Kidney (tissue), 14 donors: Measurements from ENCODE around the gene KRT38. TPM values are rescaled to one million over a fixed set of nuclear protein-coding genes. Genes with fewer than 3 reads are reported as not detected.
"Not testable (repeated sequence)": the region's sequence is repeated elsewhere in the genome, so short reads cannot be mapped to it uniquely, and the experiment has no call there.

Experiments used
- DNase-seq, 5 donors: peaks; one replicate each; pipeline ENCODE4 v3.0.0-alpha.2; 2013 to 2020
- FAIRE-seq: peaks from 2 replicates; lab custom pipeline; 2012; peaks lifted over from hg19 to GRCh38; lab: Jason Lieb, UNC
- H3K27ac ChIP-seq, 2 donors: one replicate each; pipeline ENCODE4 v1.7.0; 2013; ENCODE audit warnings: low read depth in 2 of 2, low read length in 2 of 2, inconsistent platforms in 1 of 2
- H3K27me3 ChIP-seq: one replicate; pipeline ENCODE4 v1.7.1; 2013; ENCODE audit warnings: low read length, inconsistent platforms; ENCODE audit not compliant: control insufficient read depth, insufficient read depth
- H3K36me3 ChIP-seq, 3 donors: one replicate each; pipeline versions ENCODE4 v1.7.0 to v1.7.1; 2013; ENCODE audit warnings: low read length in 3 of 3, control low read depth in 1 of 3, inconsistent platforms in 1 of 3; ENCODE audit not compliant: insufficient read depth in 3 of 3, control insufficient read depth in 2 of 3
- H3K4me1 ChIP-seq, 3 donors: one replicate each; pipeline versions ENCODE4 v1.7.0 to v1.7.1; 2013; ENCODE audit warnings: low read length in 3 of 3, inconsistent platforms in 1 of 3, low read depth in 1 of 3; ENCODE audit not compliant: control insufficient read depth in 2 of 3, insufficient read depth in 2 of 3
- H3K4me3 ChIP-seq, 3 donors: one replicate each; pipeline versions ENCODE4 v1.7.0 to v1.8.1; 2013; ENCODE audit warnings: low read length in 3 of 3, control low read depth in 1 of 3, inconsistent platforms in 1 of 3
- H3K9ac ChIP-seq, 3 donors: one replicate each; pipeline versions ENCODE4 v1.7.0 to v1.7.1; 2013; ENCODE audit warnings: low read length in 3 of 3, control low read depth in 1 of 3, inconsistent platforms in 1 of 3
- H3K9me3 ChIP-seq, 3 donors: one replicate each; pipeline versions ENCODE4 v1.7.0 to v1.7.1; 2013; ENCODE audit warnings: low read length in 3 of 3, control low read depth in 1 of 3, inconsistent platforms in 1 of 3; ENCODE audit not compliant: control insufficient read depth in 2 of 3, insufficient read depth in 1 of 3
- intact Hi-C: fragments of 100-400 bp; cut with DNase I; formaldehyde crosslinking; loops from one replicate; pipeline ENCODE4 v1.11.1; 2022
- polyA plus RNA-seq: library from polyadenylated mRNA; stranded (reverse); fragments of 350-450 nt; fragmentation: Illumina TruSeq; extraction: RNeasy Lipid Tissue Mini Kit (QIAGEN cat#74804); gene quantifications from one replicate; pipeline ENCODE4 v1.2.3, GENCODE V29; 2014; ENCODE audit warnings: low read depth, low replicate concordance; ENCODE audit not compliant: insufficient read depth
- total RNA-seq: library from RNA; stranded (reverse); fragmentation: NEBNext Ultra II Directional; extraction: Animal tissue kit (Norgen Biotek cat#: 25700); gene quantifications from one replicate; pipeline ENCODE4 v1.2.1, GENCODE V29; 2021
- TF ChIP-seq, protein P1 (sequence below): IDR thresholded peaks from 3 replicates; pipeline ENCODE4 v1.5.1; 2012; ENCODE audit warnings: mild to moderate bottlenecking, moderate library complexity, borderline replicate concordance; ENCODE audit not compliant: insufficient read depth; ENCODE audit errors: extremely low read depth
- donor health status: control.
- donor health status: control.
- donor health status: control.
- donor health status: control.
- donor health status: control.
- donor health status: DM: yes; HTN: yes; CAD: no.
- donor health status: Normal renal cell carcinoma (clear cell type).

KRT38 gene
- total and polyA plus RNA-seq, 2 donors from 2014 or later: not detected

DNA sequence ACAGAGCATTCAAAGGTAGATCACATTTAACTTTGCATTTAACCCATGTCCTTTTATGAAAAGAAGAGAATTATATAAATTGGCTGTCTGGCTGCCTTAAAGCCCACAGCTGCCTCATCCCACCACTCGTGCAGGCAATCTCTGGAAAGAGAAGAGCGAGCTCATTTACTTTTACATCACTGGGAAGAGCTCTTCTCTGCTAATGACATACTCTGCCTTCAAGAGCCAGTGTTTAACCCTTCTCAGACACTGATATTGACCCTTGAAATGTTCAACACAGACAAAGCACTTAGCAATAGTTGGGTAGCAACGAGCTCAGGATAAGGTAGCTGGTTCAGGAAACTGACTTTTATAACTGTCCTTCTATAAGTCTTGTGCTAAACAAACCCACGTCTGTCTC, 6.8 kb downstream of the KRT38 start:
- H3K27me3 ChIP-seq: no peaks in the 10 kb centered on the region
- TF ChIP-seq, protein P1, sequence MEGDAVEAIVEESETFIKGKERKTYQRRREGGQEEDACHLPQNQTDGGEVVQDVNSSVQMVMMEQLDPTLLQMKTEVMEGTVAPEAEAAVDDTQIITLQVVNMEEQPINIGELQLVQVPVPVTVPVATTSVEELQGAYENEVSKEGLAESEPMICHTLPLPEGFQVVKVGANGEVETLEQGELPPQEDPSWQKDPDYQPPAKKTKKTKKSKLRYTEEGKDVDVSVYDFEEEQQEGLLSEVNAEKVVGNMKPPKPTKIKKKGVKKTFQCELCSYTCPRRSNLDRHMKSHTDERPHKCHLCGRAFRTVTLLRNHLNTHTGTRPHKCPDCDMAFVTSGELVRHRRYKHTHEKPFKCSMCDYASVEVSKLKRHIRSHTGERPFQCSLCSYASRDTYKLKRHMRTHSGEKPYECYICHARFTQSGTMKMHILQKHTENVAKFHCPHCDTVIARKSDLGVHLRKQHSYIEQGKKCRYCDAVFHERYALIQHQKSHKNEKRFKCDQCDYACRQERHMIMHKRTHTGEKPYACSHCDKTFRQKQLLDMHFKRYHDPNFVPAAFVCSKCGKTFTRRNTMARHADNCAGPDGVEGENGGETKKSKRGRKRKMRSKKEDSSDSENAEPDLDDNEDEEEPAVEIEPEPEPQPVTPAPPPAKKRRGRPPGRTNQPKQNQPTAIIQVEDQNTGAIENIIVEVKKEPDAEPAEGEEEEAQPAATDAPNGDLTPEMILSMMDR: no peak
- no peak for DNase-seq
- H3K9ac ChIP-seq: no peak overlapping the region
- no peaks in the 10 kb centered on the region for H3K4me1 ChIP-seq
- intact Hi-C loops: no loop called here
- H3K27ac ChIP-seq: no peak overlapping the region
- H3K36me3 ChIP-seq: no peaks in the 10 kb centered on the region
- FAIRE-seq: no peak
- H3K4me3 ChIP-seq: no peak overlapping the region
- H3K9me3 ChIP-seq: no peaks in the 10 kb centered on the region

- Histone ChIP-seq H3K9me3 (no peaks in the 10 kb centered on the region), H3K4me1 (no peaks in the 10 kb centered on the region), H3K9ac (no peak overlapping the region), H3K36me3 (no peaks in the 10 kb centered on the region), H3K27me3 (no peaks in the 10 kb centered on the region), H3K4me3 (no peak overlapping the region), H3K27ac (no peak overlapping the region)
- no peak for DNase-seq
- TF ChIP-seq, protein P1: no peak
- intact Hi-C loops: no loop called here
- FAIRE-seq: no peak
These were observed 7.2 kb downstream of the KRT38 start for GRCh38 chr17:41433586-41433985.

DNA sequence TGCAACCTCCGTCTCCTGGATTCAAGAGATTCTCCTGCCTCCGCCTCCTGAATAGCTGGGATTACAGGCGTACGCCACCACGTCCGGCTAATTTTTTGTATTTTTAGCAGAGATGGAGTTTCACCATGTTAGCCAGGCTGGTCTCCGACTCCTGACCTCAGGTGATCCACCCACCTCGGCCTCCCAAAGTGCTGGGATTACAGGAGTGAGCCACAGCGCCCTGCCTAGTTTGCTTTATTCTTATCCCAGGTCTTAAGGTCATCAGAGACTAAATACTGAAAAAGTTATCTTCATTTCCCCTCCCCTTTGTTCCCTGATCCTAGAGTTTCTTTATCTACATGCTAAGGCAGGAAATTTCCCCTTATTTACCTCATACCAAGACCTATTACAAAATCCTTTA, 10.4 kb downstream of the KRT38 start:
- H3K4me3 ChIP-seq, H3K27me3 ChIP-seq, H3K9ac ChIP-seq, FAIRE-seq, DNase-seq, H3K4me1 ChIP-seq, intact Hi-C loops, H3K36me3 ChIP-seq, H3K9me3 ChIP-seq, H3K27ac ChIP-seq: not testable (repeated sequence)

DNA sequence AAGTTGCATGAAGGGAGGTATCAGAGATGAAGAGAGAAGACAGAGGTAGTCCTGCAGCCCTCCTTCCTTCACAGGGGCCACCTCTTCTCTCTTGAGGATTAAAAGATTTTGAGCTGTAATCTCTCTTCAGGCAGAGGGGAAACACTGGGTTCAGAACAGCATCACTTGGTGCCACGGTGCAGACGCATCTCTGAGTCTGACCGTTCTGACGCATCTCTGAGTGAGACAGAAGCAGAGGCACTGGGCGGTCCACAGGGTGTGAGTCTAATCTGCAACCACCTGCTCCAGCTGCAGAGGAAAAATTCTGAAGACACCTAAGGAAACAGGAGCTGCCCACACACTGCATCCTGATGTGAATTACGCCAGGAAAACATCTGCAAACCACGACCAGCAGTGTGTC, 11.1 kb downstream of the KRT38 start:
- Histone ChIP-seq H3K27ac (no peak overlapping the region), H3K36me3 (no peaks in the 10 kb centered on the region), H3K4me3 (no peak overlapping the region), H3K9me3 (no peaks in the 10 kb centered on the region), H3K9ac (no peak overlapping the region), H3K27me3 (no peaks in the 10 kb centered on the region), H3K4me1 (no peaks in the 10 kb centered on the region)
- no peak for DNase-seq
- TF ChIP-seq, protein P1: no peak
- no peak for FAIRE-seq
- intact Hi-C loops: no loop called here
